Smooth muscle cell (in vitro differentiated cells): Measurements from ENCODE around the gene SPX. TPM values are rescaled to one million over a fixed set of nuclear protein-coding genes. Genes with fewer than 3 reads are reported as not detected.
A peak's percentile ranks its signal among the peaks of the same experiment; 100 is the strongest.

Source experiments
- DNase-seq: peaks from one replicate; lab custom pipeline; 2025; ENCODE audit not compliant: unreplicated experiment; lab: John Stamatoyannopoulos, UW
- H2AFZ ChIP-seq: fragments of 200-600 bp; sonication (generic); 2 replicates; pipeline ENCODE4 v1.6.0; 2016; ENCODE audit warnings: antibody characterized with exemption, low read depth, mild to moderate bottlenecking
- H3F3A ChIP-seq: fragments of 200-600 bp; sonication (generic); 2 replicates; pipeline ENCODE4 v1.6.0; 2017; ENCODE audit warnings: antibody characterized with exemption, low read depth
- H3K27ac ChIP-seq: fragments of 200-600 bp; sonication (generic); 2 replicates; pipeline ENCODE4 v1.5.1; 2016; ENCODE audit warnings: low read depth, mild to moderate bottlenecking
- H3K27me3 ChIP-seq: fragments of 200-600 bp; sonication (generic); 2 replicates; pipeline ENCODE4 v1.6.1; 2016; ENCODE audit warnings: low read depth, mild to moderate bottlenecking
- H3K36me3 ChIP-seq: fragments of 200-600 bp; sonication (generic); 2 replicates; pipeline ENCODE4 v1.5.1; 2016; ENCODE audit warnings: low read depth
- H3K4me1 ChIP-seq: fragments of 200-600 bp; sonication (generic); 2 replicates; pipeline ENCODE4 v1.5.1; 2016; ENCODE audit warnings: low read depth
- H3K4me2 ChIP-seq: fragments of 200-600 bp; sonication (generic); 2 replicates; pipeline ENCODE4 v1.6.0; 2016; ENCODE audit warnings: mild to moderate bottlenecking
- H3K4me3 ChIP-seq: fragments of 200-600 bp; sonication (generic); 2 replicates; pipeline ENCODE4 v1.5.1; 2016; ENCODE audit warnings: mild to moderate bottlenecking
- H3K79me2 ChIP-seq: fragments of 200-600 bp; sonication (generic); 2 replicates; pipeline ENCODE4 v1.6.0; 2016; ENCODE audit warnings: low read depth, mild to moderate bottlenecking
- H3K9ac ChIP-seq: fragments of 200-600 bp; sonication (generic); 2 replicates; pipeline ENCODE4 v1.6.0; 2016; ENCODE audit warnings: low read depth
- H3K9me3 ChIP-seq: fragments of 200-600 bp; sonication (generic); replicated peaks from 2 replicates; pipeline ENCODE4 v1.5.1; 2016; ENCODE audit warnings: low read depth
- H4K20me1 ChIP-seq: fragments of 200-600 bp; sonication (generic); 2 replicates; pipeline ENCODE4 v1.6.0; 2016; ENCODE audit warnings: low read depth
- CTCF ChIP-seq: fragments of 200-600 bp; sonication (generic); IDR thresholded peaks from 2 replicates; pipeline ENCODE4 v1.5.1; 2017; ENCODE audit warnings: borderline replicate concordance, mild to moderate bottlenecking, antibody characterized with exemption; ENCODE audit not compliant: insufficient read depth, poor library complexity, severe bottlenecking
- WGBS: methylation state at CpG from one replicate; pipeline ENCODE4 v1.1.7; 2016; ENCODE audit warnings: low lambda C conversion rate; 5-methylcytosine and 5-hydroxymethylcytosine counted together
- polyA plus RNA-seq: library from polyadenylated mRNA; unstranded; fragments of >200 nt; fragmentation: Nextera tagmentation; extraction: Ambion mirVana; gene quantifications from 2 replicates; pipeline ENCODE4 v1.2.1, GENCODE V29; 2016
- total RNA-seq: library from RNA; depleted of rRNA; stranded (reverse); fragments of >200 nt; gene quantifications from 2 replicates; pipeline ENCODE4 v1.2.3, GENCODE V29; 2014

The SPX gene
- total and polyA plus RNA-seq, 2 experiments from 2014 or later, result 0.30 to 0.40 TPM

GRCh38 chr12:21551841-21552465 is 25.9 kb downstream of the SPX start:
- no peak for TF ChIP-seq CTCF
- H3K4me3 ChIP-seq, result no peak overlapping the region
- H4K20me1 ChIP-seq, result no peaks in the 10 kb centered on the region
- no peaks in the 10 kb centered on the region for H3K27me3 ChIP-seq
- no peaks in the 10 kb centered on the region for H3F3A ChIP-seq
- no peak overlapping the region for H3K9ac ChIP-seq
- H3K79me2 ChIP-seq, result no peaks in the 10 kb centered on the region
- H3K27ac ChIP-seq, result no peak overlapping the region
- H3K4me2 ChIP-seq, result no peak overlapping the region
- H3K9me3 ChIP-seq, result no peaks in the 10 kb centered on the region
- peak overlapping the region; percentile 7 for H2AFZ ChIP-seq
- no peaks in the 10 kb centered on the region for H3K4me1 ChIP-seq
- H3K36me3 ChIP-seq, result no peaks in the 10 kb centered on the region
- DNase-seq, result no peak
- WGBS, result 66% methylated on average over 4 of the region's 4 CpGs

GRCh38 chr12:21552635-21553328 is 26.7 kb downstream of the SPX start:
- Histone ChIP-seq H3K9me3 (no peaks in the 10 kb centered on the region), H3K79me2 (no peaks in the 10 kb centered on the region), H3K9ac (no peak overlapping the region), H3F3A (no peaks in the 10 kb centered on the region), H2AFZ (no peak overlapping the region), H3K36me3 (no peaks in the 10 kb centered on the region), H3K4me2 (no peak overlapping the region), H3K4me1 (no peaks in the 10 kb centered on the region), H3K27me3 (no peaks in the 10 kb centered on the region), H3K27ac (no peak overlapping the region), H4K20me1 (no peaks in the 10 kb centered on the region), H3K4me3 (no peak overlapping the region)
- no peak for TF ChIP-seq CTCF
- no peak for DNase-seq
- 56% methylated on average over 6 of the region's 6 CpGs for WGBS

GRCh38 chr12:21553329-21553675 is 27.2 kb downstream of the SPX start:
- no peaks in the 10 kb centered on the region for H3K36me3 ChIP-seq
- TF ChIP-seq CTCF, result no peak
- no peaks in the 10 kb centered on the region for H3F3A ChIP-seq
- no peak for DNase-seq
- no peaks in the 10 kb centered on the region for H4K20me1 ChIP-seq
- H3K4me3 ChIP-seq, result no peak overlapping the region
- no peak overlapping the region for H3K4me2 ChIP-seq
- no peaks in the 10 kb centered on the region for H3K27me3 ChIP-seq
- H3K79me2 ChIP-seq, result no peaks in the 10 kb centered on the region
- H3K9ac ChIP-seq, result no peak overlapping the region
- no peak overlapping the region for H2AFZ ChIP-seq
- no peaks in the 10 kb centered on the region for H3K4me1 ChIP-seq
- H3K27ac ChIP-seq, result no peak overlapping the region
- H3K9me3 ChIP-seq, result no peaks in the 10 kb centered on the region

- H3F3A ChIP-seq, result no peaks in the 10 kb centered on the region
- no peaks in the 10 kb centered on the region for H3K9me3 ChIP-seq
- H3K79me2 ChIP-seq, result no peaks in the 10 kb centered on the region
- no peaks in the 10 kb centered on the region for H4K20me1 ChIP-seq
- no peak overlapping the region for H2AFZ ChIP-seq
- no peak overlapping the region for H3K9ac ChIP-seq
- no peak for TF ChIP-seq CTCF
- no peak overlapping the region for H3K4me3 ChIP-seq
- no peaks in the 10 kb centered on the region for H3K36me3 ChIP-seq
- no peaks in the 10 kb centered on the region for H3K4me1 ChIP-seq
- no peak overlapping the region for H3K4me2 ChIP-seq
- H3K27ac ChIP-seq, result no peak overlapping the region
- DNase-seq, result no peak
- 86% methylated on average over 9 of the region's 9 CpGs for WGBS
- no peaks in the 10 kb centered on the region for H3K27me3 ChIP-seq
These were observed 32.1 kb downstream of the SPX start for GRCh38 chr12:21558100-21558679.
